Fibroblast of mammary gland (primary cell): ENCODE results near the gene PIAS1.

Experiments used
- DNase-seq: peaks from one replicate; pipeline ENCODE4 v3.0.0-alpha.2; 2010; ENCODE audit warnings: low read depth
- H3K4me3 ChIP-seq: 2 replicates; pipeline ENCODE4 v1.5.1; 2011; ENCODE audit warnings: low read depth, mild to moderate bottlenecking, low read length, moderate library complexity; ENCODE audit not compliant: control insufficient read depth
- TF ChIP-seq, protein P1 (sequence below): conservative IDR thresholded peaks from 2 replicates; pipeline ENCODE4 v1.5.1; 2011; ENCODE audit warnings: low read depth, low read length, inconsistent platforms; ENCODE audit not compliant: control insufficient read depth, insufficient read depth

PIAS1 gene

DNA sequence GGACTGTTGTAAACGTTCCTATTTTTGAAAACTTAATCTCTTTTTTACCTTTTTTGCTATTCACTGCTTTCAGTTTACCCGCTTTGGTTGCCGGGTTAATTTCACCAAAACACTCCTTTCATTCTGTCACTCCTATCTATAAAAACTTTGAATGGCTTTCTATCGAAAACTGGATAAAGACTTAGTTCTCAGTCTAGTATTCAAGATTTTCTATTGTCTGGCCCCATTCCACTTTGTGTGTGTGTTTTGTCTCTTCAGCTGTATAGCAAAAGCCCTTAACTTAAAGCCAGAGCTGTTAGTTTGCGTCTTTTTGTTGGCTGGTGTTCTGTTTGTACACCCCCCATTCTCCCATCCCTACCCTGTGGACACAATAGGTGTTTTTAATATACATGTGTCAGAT is 7.5 kb downstream of the PIAS1 start:
- TF ChIP-seq, protein P1, sequence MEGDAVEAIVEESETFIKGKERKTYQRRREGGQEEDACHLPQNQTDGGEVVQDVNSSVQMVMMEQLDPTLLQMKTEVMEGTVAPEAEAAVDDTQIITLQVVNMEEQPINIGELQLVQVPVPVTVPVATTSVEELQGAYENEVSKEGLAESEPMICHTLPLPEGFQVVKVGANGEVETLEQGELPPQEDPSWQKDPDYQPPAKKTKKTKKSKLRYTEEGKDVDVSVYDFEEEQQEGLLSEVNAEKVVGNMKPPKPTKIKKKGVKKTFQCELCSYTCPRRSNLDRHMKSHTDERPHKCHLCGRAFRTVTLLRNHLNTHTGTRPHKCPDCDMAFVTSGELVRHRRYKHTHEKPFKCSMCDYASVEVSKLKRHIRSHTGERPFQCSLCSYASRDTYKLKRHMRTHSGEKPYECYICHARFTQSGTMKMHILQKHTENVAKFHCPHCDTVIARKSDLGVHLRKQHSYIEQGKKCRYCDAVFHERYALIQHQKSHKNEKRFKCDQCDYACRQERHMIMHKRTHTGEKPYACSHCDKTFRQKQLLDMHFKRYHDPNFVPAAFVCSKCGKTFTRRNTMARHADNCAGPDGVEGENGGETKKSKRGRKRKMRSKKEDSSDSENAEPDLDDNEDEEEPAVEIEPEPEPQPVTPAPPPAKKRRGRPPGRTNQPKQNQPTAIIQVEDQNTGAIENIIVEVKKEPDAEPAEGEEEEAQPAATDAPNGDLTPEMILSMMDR, result no peak
- no peak overlapping the region for H3K4me3 ChIP-seq
- DNase-seq, result no peak

DNA sequence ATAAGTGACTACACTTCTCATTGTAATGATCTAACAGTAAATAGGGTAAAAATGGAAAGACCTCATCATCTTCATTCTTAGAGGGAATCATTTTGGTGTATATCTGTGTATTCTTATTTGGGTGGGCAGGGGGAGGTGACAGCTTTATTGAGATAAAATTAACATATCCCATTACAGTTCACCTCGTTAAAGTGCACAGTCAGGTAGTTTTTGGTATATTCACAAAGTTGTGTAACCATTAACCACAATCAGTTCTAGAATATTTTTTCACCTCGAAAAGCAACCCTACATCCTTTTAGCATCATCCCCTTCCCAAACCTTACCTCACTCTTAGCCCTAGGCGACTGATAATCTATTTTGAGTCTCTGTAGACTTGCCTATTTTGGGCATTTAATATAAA is 8.1 kb downstream of the PIAS1 start:
- H3K4me3 ChIP-seq, result no peak overlapping the region
- no peak for DNase-seq
- TF ChIP-seq, protein P1, result no peak

DNA sequence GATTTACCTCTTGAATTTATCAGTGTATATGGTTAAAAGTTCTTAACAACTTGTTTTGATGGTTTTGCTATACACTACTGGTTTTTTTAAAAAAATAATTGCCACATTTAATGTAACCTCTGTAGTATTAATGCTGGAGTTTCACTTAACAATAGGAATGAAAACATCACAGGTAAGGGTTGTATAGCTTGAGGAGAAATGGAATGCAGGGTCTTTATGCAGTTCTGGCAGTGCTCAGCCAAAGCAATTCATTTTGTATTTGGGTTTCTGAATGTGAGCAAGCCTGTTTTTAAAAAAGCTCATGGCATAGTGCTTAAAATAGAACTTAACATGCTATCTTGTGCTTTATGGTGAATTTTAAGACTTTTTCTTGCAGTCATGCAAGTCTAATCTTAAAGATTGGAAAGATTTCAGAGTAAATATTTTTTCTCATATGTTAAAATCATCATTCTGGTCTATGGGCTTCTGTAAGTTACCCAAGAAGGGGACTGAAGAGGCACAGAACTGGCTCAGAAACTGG is 8.9 kb downstream of the PIAS1 start:
- no peak for DNase-seq
- TF ChIP-seq, protein P1, result no peak
- H3K4me3 ChIP-seq, result no peak overlapping the region

- TF ChIP-seq, protein P1, result no peak
These were observed 9.5 kb downstream of the PIAS1 start for GRCh38 chr15:68063606-68064005.

DNA sequence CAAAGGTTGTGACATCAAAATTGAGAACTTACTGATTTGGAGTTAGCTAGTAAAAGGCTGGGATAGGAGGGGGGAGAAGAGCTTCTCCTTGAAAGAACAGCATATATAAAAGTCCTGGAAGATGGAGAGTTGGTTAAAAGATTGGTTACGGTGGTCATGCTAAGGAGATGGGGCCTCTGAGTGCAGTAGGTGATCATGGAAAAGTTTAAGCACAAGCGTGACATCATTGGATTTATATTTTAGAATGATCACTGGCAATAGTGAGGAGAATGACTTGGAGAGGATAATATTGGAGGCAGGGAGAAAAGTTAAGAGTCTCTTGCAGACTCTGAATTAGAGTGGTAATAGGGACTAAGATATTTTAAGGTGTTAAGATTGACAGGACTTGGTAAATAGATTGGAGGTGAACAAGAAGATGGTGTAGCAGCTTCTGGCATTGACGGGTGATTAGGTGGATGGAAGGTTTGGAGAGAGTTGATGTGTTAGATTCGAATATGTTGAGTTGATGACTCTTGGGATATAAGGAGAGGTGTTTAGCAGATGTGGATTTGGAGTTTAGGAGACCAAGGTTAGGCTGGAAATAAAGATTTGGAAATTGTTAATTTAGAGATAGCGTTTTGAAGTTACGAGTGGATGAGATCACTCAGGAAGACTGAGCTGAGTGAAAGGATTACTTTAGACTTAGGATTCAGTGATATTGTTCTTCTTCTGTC is 19.6 kb downstream of the PIAS1 start:
- TF ChIP-seq, protein P1, result no peak
- DNase-seq, result no peak
- H3K4me3 ChIP-seq, result no peak overlapping the region

More at GRCh38 chr15:68063606-68064005, 9.5 kb downstream of the PIAS1 start:
- H3K4me3 ChIP-seq, result no peak overlapping the region
- no peak for DNase-seq

DNA sequence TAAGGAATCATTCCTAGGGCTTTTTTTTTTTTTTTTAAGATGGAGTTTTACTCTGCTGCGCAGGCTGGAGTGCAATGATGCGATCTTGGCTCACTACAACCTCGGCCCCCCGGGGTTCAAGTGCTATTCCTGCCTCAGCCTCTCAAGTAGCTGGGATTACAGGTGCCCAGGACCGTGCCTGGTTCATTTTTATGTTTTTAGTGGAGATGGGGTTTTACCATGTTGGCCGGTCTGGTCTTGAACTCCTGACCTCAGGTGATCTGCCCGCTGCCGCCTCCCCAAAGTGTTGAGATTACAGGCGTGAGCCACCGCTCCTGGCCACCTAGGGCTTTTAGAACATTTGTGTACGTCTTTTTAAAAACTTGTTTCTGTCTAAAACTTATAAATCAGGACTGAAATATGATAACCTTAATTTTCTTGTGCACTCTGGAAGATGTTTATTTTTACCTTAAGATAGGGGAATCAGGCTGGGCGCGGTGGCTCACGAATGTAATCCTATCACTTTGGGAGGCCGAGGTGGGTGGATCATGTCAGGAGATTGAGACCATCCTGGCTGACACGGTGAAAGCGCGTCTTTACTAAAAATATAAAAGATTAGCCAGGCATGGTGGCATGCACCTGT is 21.8 kb downstream of the PIAS1 start:
- no peak overlapping the region for H3K4me3 ChIP-seq
- TF ChIP-seq, protein P1, result no peak
- DNase-seq, result no peak
